Upper lobe of left lung (tissue), 6 donors: ENCODE data around the gene PLA2G4B. TPM values are rescaled to one million over a fixed set of nuclear protein-coding genes. Genes with fewer than 3 reads are reported as not detected.
A peak's percentile ranks its signal among the peaks of the same experiment; 100 is the strongest.

Experiments used
- ATAC-seq, 2 donors: fragments of 200-7000 bp; cut with Tn5 transposase; one replicate each; pipeline ENCODE4 v1.9.1; 2022; ENCODE audit warnings: mild to moderate bottlenecking in 2 of 2, moderate library complexity in 2 of 2; ENCODE audit not compliant: low FRiP score in 2 of 2
- DNase-seq, 2 donors: peaks; one replicate each; pipeline ENCODE4 v3.0.0-alpha.2; 2019 to 2020
- H3K27ac ChIP-seq, 4 donors: fragments of 200-600 bp; sonication (generic); one replicate each; pipeline ENCODE4 v1.5.1; 2016 to 2019
- H3K27me3 ChIP-seq, 4 donors: fragments of 200-600 bp; sonication (generic); one replicate each; pipeline ENCODE4 v1.5.1; 2017 to 2019
- H3K36me3 ChIP-seq, 4 donors: fragments of 200-600 bp; sonication (generic); one replicate each; pipeline ENCODE4 v1.5.1; 2016 to 2019
- H3K4me1 ChIP-seq, 4 donors: fragments of 200-600 bp; sonication (generic); one replicate each; pipeline ENCODE4 v1.5.1; 2018 to 2019
- H3K4me3 ChIP-seq, 4 donors: fragments of 200-600 bp; sonication (generic); one replicate each; pipeline ENCODE4 v1.5.1; 2017 to 2019; ENCODE audit warnings: mild to moderate bottlenecking in 2 of 4, moderate library complexity in 1 of 4
- H3K9me3 ChIP-seq, 4 donors: fragments of 200-600 bp; sonication (generic); one replicate each; pipeline ENCODE4 v1.5.1; 2018 to 2019
- CTCF ChIP-seq, 6 experiments: fragments of 450-650 bp in 4 of 6; fragments of 200-600 bp in 2 of 6; sonication (generic) in 2 of 6; IDR thresholded peaks; one replicate each; pipeline ENCODE4 v1.5.1; 2016 to 2019; ENCODE audit warnings: antibody characterized with exemption in 6 of 6
- EP300 ChIP-seq, 4 donors: sonication (generic); formaldehyde crosslinking; IDR thresholded peaks; one replicate each; pipeline ENCODE4 v1.5.1; 2017; ENCODE audit warnings: antibody characterized with exemption in 4 of 4, control low read depth in 2 of 4
- POLR2A ChIP-seq, 4 donors: fragments of 450-650 bp; IDR thresholded peaks; one replicate each; pipeline ENCODE4 v1.5.1; 2016 to 2017; ENCODE audit warnings: antibody characterized with exemption in 4 of 4, mild to moderate bottlenecking in 2 of 4
- POLR2AphosphoS5 ChIP-seq, 2 donors: sonication (generic); formaldehyde crosslinking; IDR thresholded peaks; one replicate each; pipeline ENCODE4 v1.5.1; 2017; ENCODE audit warnings: antibody characterized with exemption in 2 of 2
- WGBS, 2 donors: methylation state at CpG; one replicate each; pipeline ENCODE4 v1.1.5; 2017 to 2018; 5-methylcytosine and 5-hydroxymethylcytosine counted together
- total RNA-seq, 6 donors: library from RNA; depleted of rRNA in 4 of 6; stranded (reverse); fragments of >200 nt in 4 of 6; gene quantifications; one replicate each; pipeline versions ENCODE4 v1.1.0 to v1.2.1, GENCODE V29; 2016 to 2021
- donor health status: DM: no; HTN: no; CAD: no; lungs with moderate emphysema.
- donor health status: DM: no; HTN: yes; CAD: no; lungs with severe emphysema.

Gene PLA2G4B
- total RNA-seq, 6 donors from 2014 or later = 4.7 to 71.2 (median 14.4) TPM

DNA sequence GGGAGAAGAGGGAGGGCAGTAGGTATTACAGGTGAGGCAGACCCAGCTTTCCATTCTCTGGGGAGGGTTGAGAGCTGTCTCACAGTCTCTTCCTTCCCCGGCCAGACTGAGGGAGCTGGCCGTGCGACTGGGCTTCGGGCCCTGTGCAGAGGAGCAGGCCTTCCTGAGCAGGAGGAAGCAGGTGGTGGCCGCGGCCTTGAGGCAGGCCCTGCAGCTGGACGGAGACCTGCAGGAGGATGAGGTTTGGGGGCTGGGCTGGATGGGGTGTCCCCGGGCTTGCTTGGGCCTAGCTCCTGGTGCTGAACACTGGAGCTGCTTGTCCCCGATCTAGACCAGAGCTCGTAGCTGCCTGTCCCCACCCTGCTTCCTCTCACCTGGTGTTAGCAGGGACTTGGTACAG lies 4.9 kb downstream of the PLA2G4B start:
- 94 to 100% methylated on average over 2 to 8 of the region's 10 CpGs for WGBS, 2 donors
- no peak for ATAC-seq
- no peak overlapping the region for H3K27ac ChIP-seq
- TF ChIP-seq EP300 (IDR thresholded peaks at IDR 0.05) = no peak
- no peak for TF ChIP-seq CTCF (IDR thresholded peaks at IDR 0.05)
- no peak for TF ChIP-seq POLR2AphosphoS5 (IDR thresholded peaks at IDR 0.05)
- no peak for TF ChIP-seq POLR2A (IDR thresholded peaks at IDR 0.05)
- H3K4me1 ChIP-seq = peaks cover 0 to 13% (median 6%) of the 10 kb centered on the region in 4 donors
- peak in 1 of 2 donors; percentile 64 for DNase-seq
- H3K27me3 ChIP-seq = no peaks in the 10 kb centered on the region
- no peak overlapping the region for H3K4me3 ChIP-seq
- H3K9me3 ChIP-seq = no peaks in the 10 kb centered on the region
- peaks cover 4 to 78% (median 57%) of the 10 kb centered on the region in 4 donors for H3K36me3 ChIP-seq

DNA sequence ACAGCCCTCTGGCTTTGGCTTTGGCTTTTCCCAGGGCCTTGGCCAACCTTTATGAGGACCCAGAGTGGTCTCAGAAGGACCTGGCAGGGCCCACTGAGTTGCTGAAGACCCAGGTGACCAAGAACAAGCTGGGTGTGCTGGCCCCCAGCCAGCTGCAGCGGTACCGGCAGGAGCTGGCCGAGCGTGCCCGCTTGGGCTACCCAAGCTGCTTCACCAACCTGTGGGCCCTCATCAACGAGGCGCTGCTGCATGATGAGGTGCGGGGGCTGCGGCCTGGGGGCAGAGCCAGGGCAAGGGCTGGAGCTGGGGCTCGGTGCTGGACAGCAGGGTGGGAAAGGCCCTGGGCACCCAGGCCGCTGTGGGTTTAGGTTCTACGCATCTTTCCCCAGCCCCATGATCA lies 6.2 kb downstream of the PLA2G4B start:
- Histone ChIP-seq H3K4me1 (peaks cover 0 to 5% (median 2%) of the 10 kb centered on the region in 4 donors), H3K9me3 (no peaks in the 10 kb centered on the region), H3K36me3 (peaks cover 4 to 83% (median 59%) of the 10 kb centered on the region in 4 donors), H3K27me3 (no peaks in the 10 kb centered on the region), H3K4me3 (no peak overlapping the region), H3K27ac (no peak overlapping the region)
- WGBS, 2 donors = 76 to 87% methylated on average over 5 to 12 of the region's 12 CpGs
- TF ChIP-seq POLR2A (IDR thresholded peaks at IDR 0.05) (no peak), EP300 (IDR thresholded peaks at IDR 0.05) (no peak), CTCF (IDR thresholded peaks at IDR 0.05) (no peak), POLR2AphosphoS5 (IDR thresholded peaks at IDR 0.05) (no peak)
- ATAC-seq = no peak
- peak in 1 of 2 donors; percentile 77 for DNase-seq

- TF ChIP-seq POLR2A (IDR thresholded peaks at IDR 0.05) (no peak), EP300 (IDR thresholded peaks at IDR 0.05) (no peak), POLR2AphosphoS5 (IDR thresholded peaks at IDR 0.05) (no peak), CTCF (IDR thresholded peaks at IDR 0.05) (no peak)
- Histone ChIP-seq H3K4me3 (no peak overlapping the region), H3K36me3 (peaks cover 4 to 65% (median 47%) of the 10 kb centered on the region in 4 donors), H3K9me3 (no peaks in the 10 kb centered on the region), H3K27ac (no peak overlapping the region), H3K27me3 (no peaks in the 10 kb centered on the region), H3K4me1 (peaks cover 5 to 27% (median 15%) of the 10 kb centered on the region in 4 donors)
- peak in 1 of 2 donors; percentile 61 for DNase-seq
- 89 to 92% methylated on average over 13 to 14 of the region's 14 CpGs for WGBS, 2 donors
- no peak for ATAC-seq
These were observed 8.6 kb downstream of the PLA2G4B start for GRCh38 chr15:41847206-41847605.

DNA sequence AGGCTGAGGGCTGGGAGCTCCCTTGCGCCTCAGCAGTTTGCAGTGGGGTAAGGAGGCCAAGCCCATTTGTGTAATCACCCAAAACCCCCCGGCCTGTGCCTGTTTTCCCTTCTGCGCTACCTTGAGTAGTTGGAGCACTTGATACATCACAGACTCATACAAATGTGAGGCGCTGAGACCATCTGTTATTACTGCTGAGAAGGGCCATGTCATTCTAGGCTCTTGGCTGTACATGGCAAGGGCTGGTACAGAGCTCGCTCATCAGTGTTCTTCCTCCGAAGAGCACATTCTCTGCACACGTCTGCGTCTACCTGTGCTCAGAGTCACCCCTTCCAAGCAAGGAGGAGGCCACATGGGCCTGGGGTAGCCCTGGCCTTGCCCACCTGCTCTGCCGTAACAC lies 9.3 kb downstream of the PLA2G4B start:
- no peak overlapping the region for H3K4me3 ChIP-seq
- H3K4me1 ChIP-seq = peaks cover 5 to 34% (median 18%) of the 10 kb centered on the region in 4 donors
- H3K27ac ChIP-seq = no peak overlapping the region
- peaks cover 4 to 60% (median 47%) of the 10 kb centered on the region in 4 donors for H3K36me3 ChIP-seq
- no peaks in the 10 kb centered on the region for H3K27me3 ChIP-seq
- no peaks in the 10 kb centered on the region for H3K9me3 ChIP-seq
- TF ChIP-seq EP300 (IDR thresholded peaks at IDR 0.05) = no peak
- TF ChIP-seq POLR2AphosphoS5 (IDR thresholded peaks at IDR 0.05) = no peak
- no peak for TF ChIP-seq CTCF (IDR thresholded peaks at IDR 0.05)
- WGBS, 2 donors = 97 to 98% methylated on average over 7 to 9 of the region's 9 CpGs
- ATAC-seq = no peak
- DNase-seq = no peak

- no peaks in the 10 kb centered on the region for H3K9me3 ChIP-seq
- H3K4me1 ChIP-seq = peaks cover 5 to 40% (median 20%) of the 10 kb centered on the region in 4 donors
- WGBS, 2 donors = 78 to 89% methylated on average over 10 of the region's 10 CpGs
- no peak overlapping the region for H3K27ac ChIP-seq
- no peak overlapping the region for H3K4me3 ChIP-seq
- ATAC-seq (no peak), DNase-seq (peak in 1 of 2 donors; percentile 23)
- H3K27me3 ChIP-seq = no peaks in the 10 kb centered on the region
- peaks cover 4 to 55% (median 41%) of the 10 kb centered on the region in 4 donors for H3K36me3 ChIP-seq
- TF ChIP-seq CTCF (IDR thresholded peaks at IDR 0.05) = no peak
- TF ChIP-seq EP300 (IDR thresholded peaks at IDR 0.05) = no peak
- no peak for TF ChIP-seq POLR2A (IDR thresholded peaks at IDR 0.05)
- no peak for TF ChIP-seq POLR2AphosphoS5 (IDR thresholded peaks at IDR 0.05)
These were observed 10.0 kb downstream of the PLA2G4B start for GRCh38 chr15:41848631-41849030.
